Glutamatergic neuron (in vitro differentiated cells): Measurements from ENCODE around the gene ASB3. TPM values are rescaled to one million over a fixed set of nuclear protein-coding genes. Genes with fewer than 3 reads are reported as not detected.

Experiments
- DNase-seq: peaks from one replicate; pipeline ENCODE4 v3.0.0; 2022
- H3K27ac Mint-ChIP-seq: one replicate; pipeline ENCODE4 v1.8.0; 2020; ENCODE audit warnings: mild to moderate bottlenecking, mixed read lengths, inconsistent platforms; ENCODE audit not compliant: unreplicated experiment
- H3K27me3 Mint-ChIP-seq: one replicate; pipeline ENCODE4 v1.8.0; 2020; ENCODE audit warnings: mild to moderate bottlenecking, moderate library complexity, mixed read lengths, inconsistent platforms; ENCODE audit not compliant: unreplicated experiment
- H3K36me3 Mint-ChIP-seq: one replicate; pipeline ENCODE4 v1.8.0; 2020; ENCODE audit warnings: mild to moderate bottlenecking, mixed read lengths, inconsistent platforms; ENCODE audit not compliant: unreplicated experiment
- H3K4me1 Mint-ChIP-seq: one replicate; pipeline ENCODE4 v1.8.0; 2020; ENCODE audit warnings: mild to moderate bottlenecking, low read depth, mixed read lengths, inconsistent platforms; ENCODE audit not compliant: unreplicated experiment
- H3K4me3 Mint-ChIP-seq: one replicate; pipeline ENCODE4 v1.8.0; 2020; ENCODE audit warnings: mild to moderate bottlenecking, mixed read lengths, inconsistent platforms; ENCODE audit not compliant: unreplicated experiment
- H3K9me3 Mint-ChIP-seq: one replicate; pipeline ENCODE4 v1.8.0; 2020; ENCODE audit warnings: mild to moderate bottlenecking, moderate library complexity, mixed read lengths, inconsistent platforms; ENCODE audit not compliant: unreplicated experiment
- total RNA-seq: library from RNA; stranded (reverse); fragmentation: NEBNext Ultra II Directional; extraction: Animal tissue kit (Norgen Biotek cat#: 25700); gene quantifications from one replicate; pipeline ENCODE4 v1.2.1, GENCODE V29; 2021; ENCODE audit not compliant: unreplicated experiment
- TF ChIP-seq, protein P1 (sequence below): fragments of 200-600 bp; sonication (generic); IDR thresholded peaks from one replicate; pipeline ENCODE4 v1.5.0; 2021; ENCODE audit not compliant: partially characterized antibody, unreplicated experiment

The ASB3 gene
- total RNA-seq, 1 donor from 2014 or later: 25.3 TPM

DNA sequence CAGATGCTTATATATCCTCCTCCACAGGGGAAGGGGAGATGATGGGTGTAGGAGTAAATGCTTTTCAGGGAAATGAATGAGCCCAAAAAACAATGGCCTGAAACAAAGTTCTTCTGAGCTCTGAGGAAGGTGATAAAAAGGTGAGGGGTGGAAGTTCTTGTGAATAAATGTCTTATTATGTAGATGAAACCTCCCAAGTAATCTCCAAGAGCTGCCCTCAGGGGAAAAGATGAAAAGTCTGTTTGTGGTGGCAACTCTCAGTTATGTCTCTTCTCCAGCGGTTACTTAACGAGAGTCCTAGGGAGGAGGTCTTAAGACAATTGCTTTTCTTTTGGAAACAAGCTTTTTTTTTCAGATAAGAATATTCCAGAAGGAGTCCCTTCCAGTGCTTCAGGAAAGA is 134.6 kb downstream of the ASB3 start:
- no peak overlapping the region for H3K27ac Mint-ChIP-seq
- H3K4me1 Mint-ChIP-seq: no peaks in the 10 kb centered on the region
- H3K4me3 Mint-ChIP-seq: no peak overlapping the region
- H3K27me3 Mint-ChIP-seq: peaks cover 2% of the 10 kb centered on the region
- TF ChIP-seq, protein P1, sequence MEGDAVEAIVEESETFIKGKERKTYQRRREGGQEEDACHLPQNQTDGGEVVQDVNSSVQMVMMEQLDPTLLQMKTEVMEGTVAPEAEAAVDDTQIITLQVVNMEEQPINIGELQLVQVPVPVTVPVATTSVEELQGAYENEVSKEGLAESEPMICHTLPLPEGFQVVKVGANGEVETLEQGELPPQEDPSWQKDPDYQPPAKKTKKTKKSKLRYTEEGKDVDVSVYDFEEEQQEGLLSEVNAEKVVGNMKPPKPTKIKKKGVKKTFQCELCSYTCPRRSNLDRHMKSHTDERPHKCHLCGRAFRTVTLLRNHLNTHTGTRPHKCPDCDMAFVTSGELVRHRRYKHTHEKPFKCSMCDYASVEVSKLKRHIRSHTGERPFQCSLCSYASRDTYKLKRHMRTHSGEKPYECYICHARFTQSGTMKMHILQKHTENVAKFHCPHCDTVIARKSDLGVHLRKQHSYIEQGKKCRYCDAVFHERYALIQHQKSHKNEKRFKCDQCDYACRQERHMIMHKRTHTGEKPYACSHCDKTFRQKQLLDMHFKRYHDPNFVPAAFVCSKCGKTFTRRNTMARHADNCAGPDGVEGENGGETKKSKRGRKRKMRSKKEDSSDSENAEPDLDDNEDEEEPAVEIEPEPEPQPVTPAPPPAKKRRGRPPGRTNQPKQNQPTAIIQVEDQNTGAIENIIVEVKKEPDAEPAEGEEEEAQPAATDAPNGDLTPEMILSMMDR: no peak
- no peak for DNase-seq
- H3K9me3 Mint-ChIP-seq: no peaks in the 10 kb centered on the region
- no peaks in the 10 kb centered on the region for H3K36me3 Mint-ChIP-seq

DNA sequence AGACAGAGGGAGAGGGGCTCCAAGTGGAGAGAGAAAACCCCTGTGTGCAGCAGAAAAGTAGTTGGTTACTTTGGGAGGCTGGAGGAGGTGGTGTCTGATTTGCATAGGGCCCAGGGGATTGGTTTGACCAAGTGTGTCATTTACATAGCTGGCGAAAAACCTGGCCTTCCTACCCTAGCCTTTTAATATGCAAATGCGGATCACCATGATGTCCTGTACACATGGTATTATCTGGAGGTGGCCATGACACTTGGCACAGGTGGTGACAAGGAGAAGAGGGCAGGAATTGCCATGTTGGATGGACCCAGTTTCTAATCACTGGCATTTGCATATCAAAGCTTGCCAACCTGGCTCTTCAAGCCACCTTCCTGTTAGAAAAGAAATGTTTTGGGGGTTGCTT is 140.0 kb downstream of the ASB3 start:
- DNase-seq: no peak
- Mint-ChIP-seq H3K4me3 (no peak overlapping the region), H3K9me3 (no peaks in the 10 kb centered on the region)

GRCh38 chr2:53641290-53641689 is 145.5 kb downstream of the ASB3 start:
- no peaks in the 10 kb centered on the region for H3K36me3 Mint-ChIP-seq
- peaks cover 3% of the 10 kb centered on the region for H3K4me1 Mint-ChIP-seq
- H3K27me3 Mint-ChIP-seq: no peaks in the 10 kb centered on the region
- DNase-seq: no peak
- H3K4me3 Mint-ChIP-seq: no peak overlapping the region
- TF ChIP-seq, protein P1: no peak
- H3K27ac Mint-ChIP-seq: no peak overlapping the region
- H3K9me3 Mint-ChIP-seq: no peaks in the 10 kb centered on the region

More for the DNA sequence above, 140.0 kb downstream of the ASB3 start:
- H3K4me1 Mint-ChIP-seq: peaks cover 3% of the 10 kb centered on the region
- no peaks in the 10 kb centered on the region for H3K36me3 Mint-ChIP-seq
- TF ChIP-seq, protein P1: no peak
- H3K27ac Mint-ChIP-seq: no peak overlapping the region
- H3K27me3 Mint-ChIP-seq: no peaks in the 10 kb centered on the region

- H3K27me3 Mint-ChIP-seq: no peaks in the 10 kb centered on the region
- TF ChIP-seq, protein P1: no peak
- no peak overlapping the region for H3K4me3 Mint-ChIP-seq
- no peaks in the 10 kb centered on the region for H3K36me3 Mint-ChIP-seq
- H3K9me3 Mint-ChIP-seq: no peaks in the 10 kb centered on the region
- no peaks in the 10 kb centered on the region for H3K4me1 Mint-ChIP-seq
- DNase-seq: no peak
- H3K27ac Mint-ChIP-seq: no peak overlapping the region
Measured at GRCh38 chr2:53640466-53640865, 146.3 kb downstream of the ASB3 start.

GRCh38 chr2:53636596-53636995 is 150.2 kb downstream of the ASB3 start:
- Mint-ChIP-seq H3K4me1 (peaks cover 4% of the 10 kb centered on the region), H3K4me3 (no peak overlapping the region), H3K9me3 (no peaks in the 10 kb centered on the region), H3K27me3 (no peaks in the 10 kb centered on the region), H3K27ac (no peak overlapping the region), H3K36me3 (no peaks in the 10 kb centered on the region)
- TF ChIP-seq, protein P1: no peak
- no peak for DNase-seq
